Uterus (tissue), 2 donors: ENCODE measurements around the gene AUTS2.

Source experiments
- POLR2A ChIP-seq, 2 donors: fragments of 450-650 bp; IDR thresholded peaks; one replicate each; pipeline ENCODE4 v1.6.1; 2016; ENCODE audit warnings: antibody characterized with exemption in 2 of 2, mild to moderate bottlenecking in 1 of 2, moderate library complexity in 1 of 2
- TF ChIP-seq, protein P1 (sequence below), 4 experiments: fragments of 200-600 bp in 2 of 4; fragments of 450-650 bp in 2 of 4; sonication (generic) in 2 of 4; IDR thresholded peaks; one replicate each; pipeline ENCODE4 v1.5.1; 2016 to 2019; ENCODE audit warnings: antibody characterized with exemption in 4 of 4, mild to moderate bottlenecking in 2 of 4, moderate library complexity in 1 of 4

DNA sequence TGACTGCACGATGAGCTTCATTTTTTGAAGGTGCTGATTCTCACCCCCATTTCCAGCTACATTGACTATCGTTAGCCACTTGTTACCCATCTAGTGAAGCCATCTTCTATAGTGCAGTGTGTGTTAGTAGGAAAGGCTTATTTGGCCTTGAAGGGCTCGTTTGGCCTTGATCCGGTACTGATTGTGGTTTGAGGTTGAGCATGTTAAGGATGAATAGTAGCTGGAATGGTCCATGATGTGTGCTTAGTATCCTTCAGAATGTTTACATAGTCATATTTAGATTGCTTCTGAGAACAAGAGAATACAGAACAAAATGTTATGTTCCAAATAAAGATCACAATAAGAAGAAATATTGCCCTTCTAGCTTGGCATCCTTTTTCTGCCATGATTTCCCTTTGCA lies 591.5 kb downstream of the AUTS2 start:
- TF ChIP-seq, protein P1, sequence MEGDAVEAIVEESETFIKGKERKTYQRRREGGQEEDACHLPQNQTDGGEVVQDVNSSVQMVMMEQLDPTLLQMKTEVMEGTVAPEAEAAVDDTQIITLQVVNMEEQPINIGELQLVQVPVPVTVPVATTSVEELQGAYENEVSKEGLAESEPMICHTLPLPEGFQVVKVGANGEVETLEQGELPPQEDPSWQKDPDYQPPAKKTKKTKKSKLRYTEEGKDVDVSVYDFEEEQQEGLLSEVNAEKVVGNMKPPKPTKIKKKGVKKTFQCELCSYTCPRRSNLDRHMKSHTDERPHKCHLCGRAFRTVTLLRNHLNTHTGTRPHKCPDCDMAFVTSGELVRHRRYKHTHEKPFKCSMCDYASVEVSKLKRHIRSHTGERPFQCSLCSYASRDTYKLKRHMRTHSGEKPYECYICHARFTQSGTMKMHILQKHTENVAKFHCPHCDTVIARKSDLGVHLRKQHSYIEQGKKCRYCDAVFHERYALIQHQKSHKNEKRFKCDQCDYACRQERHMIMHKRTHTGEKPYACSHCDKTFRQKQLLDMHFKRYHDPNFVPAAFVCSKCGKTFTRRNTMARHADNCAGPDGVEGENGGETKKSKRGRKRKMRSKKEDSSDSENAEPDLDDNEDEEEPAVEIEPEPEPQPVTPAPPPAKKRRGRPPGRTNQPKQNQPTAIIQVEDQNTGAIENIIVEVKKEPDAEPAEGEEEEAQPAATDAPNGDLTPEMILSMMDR (IDR thresholded peaks at IDR 0.05), result no peak
- TF ChIP-seq POLR2A (IDR thresholded peaks at IDR 0.05), result no peak
